NOMO-1 treated with dmso at 0.1 percent for 144 hours (cell line): ENCODE results near the gene NUFIP1.
"Not testable (repeated sequence)": the region's sequence is repeated elsewhere in the genome, so short reads cannot be mapped to it uniquely, and the experiment has no call there.

ENCODE experiments used
- DNase-seq: peaks from one replicate; lab custom pipeline; 2025; ENCODE audit not compliant: unreplicated experiment; lab: John Stamatoyannopoulos, UW

NUFIP1 gene

DNA sequence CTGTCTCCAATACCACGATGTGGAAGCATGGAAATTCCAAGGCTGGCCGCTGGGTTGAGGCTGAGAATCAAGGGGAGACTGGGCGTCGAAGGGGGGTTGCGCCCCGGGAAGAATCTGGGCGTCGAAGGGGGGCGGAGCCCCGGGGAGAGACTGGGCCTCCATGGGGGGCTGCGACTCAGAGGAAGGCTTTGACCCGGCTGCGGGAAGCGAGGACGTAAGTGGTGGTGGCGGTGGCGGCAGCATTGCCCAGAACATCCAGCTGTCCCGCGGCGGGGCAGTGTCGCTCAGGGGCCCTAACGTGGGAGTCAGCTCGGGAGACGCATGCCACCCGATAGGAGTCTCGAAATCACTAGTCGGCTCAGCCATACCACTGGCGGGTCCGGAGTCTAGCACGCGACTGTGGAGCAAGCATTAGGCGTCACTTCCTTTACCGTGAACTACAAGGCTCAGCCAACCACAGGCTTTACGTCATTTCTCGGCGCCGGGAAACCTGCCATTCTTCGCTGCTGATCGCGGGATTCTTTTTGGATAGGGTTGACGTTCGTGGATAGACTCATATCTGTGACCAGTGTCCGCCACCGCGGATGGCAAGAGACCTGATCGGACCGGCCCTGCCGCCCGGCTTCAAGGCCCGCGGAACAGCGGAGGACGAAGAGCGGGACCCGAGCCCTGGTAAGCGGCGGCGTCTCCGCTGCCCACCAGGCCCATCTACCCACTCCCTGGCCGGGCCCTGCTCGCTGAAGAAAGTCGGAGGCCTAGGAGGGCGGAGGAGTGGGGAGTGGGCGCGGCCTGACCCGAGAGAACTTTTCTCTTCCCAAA, at the start of gene NUFIP1, which contains the start of gene GPALPP1:
NUFIP1 (minus strand) TSS at position 401 of the 819 bp plus-strand sequence; CDS start at position 366, 35 bp downstream.
GPALPP1 (plus strand) TSS at position 468 of the 819 bp plus-strand sequence; CDS start at position 585, 117 bp downstream.
- DNase-seq, result peak; percentile 79

DNA sequence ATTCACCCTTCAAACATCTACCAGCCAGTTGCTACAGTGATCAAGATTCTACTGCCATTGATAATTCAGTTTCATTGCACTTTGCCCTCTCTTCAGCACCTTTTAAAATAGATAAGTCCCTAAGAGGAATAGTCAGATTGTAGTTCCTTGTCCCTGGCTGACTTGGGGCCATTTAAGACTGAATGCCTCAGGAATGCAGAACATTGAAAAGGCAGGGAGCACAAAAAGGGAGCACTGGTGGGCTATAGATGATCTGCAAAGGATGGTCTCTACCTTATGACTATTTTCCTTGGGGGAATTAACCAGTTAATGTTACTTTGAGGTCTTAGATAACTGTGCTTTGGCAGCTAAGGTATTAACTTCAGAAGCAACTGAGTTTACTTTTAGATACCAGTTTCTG, 46.9 kb upstream of the NUFIP1 start:
- no peak for DNase-seq

DNA sequence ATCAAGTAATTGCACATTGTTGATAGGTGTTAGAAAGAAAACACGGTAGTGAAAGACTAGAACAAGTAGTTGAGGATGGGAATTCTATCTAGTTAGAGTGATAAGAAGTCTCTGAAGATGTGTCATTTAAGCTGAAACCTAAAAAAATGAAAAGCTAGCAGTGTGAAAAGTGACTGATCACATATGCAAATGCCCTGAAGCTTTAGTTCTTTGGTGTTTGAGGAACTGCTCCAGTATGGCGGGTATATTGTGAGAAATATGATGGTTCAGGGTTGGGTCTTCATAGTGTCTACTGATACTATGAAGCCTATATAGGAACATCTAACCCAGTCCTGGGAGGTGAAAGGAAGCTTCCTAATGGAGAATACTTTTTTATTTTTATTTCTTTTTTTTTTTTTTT, 45.1 kb upstream of the NUFIP1 start:
- no peak for DNase-seq

DNA sequence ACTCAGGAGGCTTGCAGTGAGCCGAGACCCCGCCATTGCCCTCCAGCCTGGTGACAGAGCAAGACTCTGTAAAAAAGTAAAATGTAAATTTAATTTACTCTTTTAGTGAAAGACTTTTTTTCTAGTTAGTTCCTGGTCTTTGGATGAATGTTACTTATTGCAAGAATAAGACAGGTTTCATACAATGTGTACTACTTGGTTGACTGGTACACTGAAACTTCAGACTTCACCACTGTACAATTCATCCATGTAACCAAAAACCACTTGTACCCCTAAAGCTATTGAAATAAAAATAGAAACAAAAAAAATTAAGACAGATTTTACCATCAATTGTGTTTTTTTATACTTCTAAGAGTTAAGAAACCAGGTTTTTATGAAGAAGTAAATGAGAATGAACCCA, 35.6 kb upstream of the NUFIP1 start:
- no peak for DNase-seq

DNA sequence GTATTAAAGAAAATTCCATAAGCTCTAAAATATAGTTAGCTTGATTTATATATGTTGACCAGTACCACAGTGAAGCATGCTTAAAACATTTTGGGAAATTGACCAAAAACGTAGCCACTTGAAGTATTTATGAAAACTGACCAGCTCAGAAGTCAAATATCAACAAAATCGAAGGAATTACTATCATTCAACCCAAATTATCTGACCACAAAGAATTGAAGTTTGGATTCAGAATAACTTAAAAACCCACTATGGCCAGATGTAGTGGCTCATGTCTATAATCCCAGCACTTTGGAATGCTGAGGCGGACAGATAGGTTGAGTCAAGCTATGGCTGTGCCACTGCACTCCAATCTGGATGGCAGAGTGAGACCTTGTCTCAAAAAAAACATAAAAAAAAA, 32.0 kb upstream of the NUFIP1 start:
- no peak for DNase-seq

DNA sequence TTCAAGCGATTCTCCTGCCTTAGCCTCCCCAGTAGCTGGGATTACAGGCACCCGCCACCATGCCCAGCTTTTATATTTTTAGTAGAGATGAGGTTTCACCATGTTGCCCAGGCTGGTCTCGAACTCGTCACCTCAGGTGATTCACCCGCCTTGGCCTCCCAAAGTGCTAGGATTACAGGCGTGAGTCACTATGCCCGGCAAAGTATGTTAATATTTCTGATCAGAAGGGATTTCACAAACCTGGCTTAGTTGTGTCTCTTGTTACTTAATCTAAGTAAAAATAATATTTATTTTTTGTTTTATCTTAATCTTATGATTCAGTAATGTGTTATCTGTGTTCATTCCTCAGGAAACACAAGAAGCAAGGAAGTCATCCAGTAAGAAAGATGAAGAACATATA, 30.7 kb upstream of the NUFIP1 start:
- not testable (repeated sequence) for DNase-seq

DNA sequence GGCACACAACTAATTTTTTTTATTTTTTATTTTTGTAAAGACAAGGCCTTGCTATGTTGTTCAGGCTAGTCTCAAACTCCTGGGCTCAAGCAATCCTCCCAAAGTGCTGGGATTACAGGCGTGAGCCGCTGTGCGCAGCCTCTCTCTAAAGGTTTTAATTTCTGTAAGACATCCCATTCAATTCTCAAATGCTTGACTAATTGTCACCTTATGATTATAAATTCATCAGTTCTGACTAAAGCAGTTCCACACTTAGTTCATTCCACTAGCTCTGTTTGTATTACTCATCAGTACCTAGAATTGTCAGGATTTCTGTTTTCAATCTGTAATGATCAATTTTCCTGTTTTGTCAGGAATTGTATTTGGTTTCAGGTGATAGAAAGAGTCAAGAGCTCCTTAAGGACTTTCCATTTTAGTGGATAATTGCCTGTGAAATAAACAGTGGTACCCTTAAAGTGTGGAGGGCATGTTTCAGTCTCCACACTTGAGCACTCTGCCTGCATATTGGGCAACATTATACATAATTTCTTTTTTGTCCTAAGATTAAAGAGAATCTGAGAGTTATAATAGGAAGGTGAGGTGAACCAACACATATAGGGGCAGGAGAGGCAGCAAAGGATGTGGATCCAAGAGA, 27.6 kb upstream of the NUFIP1 start:
- no peak for DNase-seq

DNA sequence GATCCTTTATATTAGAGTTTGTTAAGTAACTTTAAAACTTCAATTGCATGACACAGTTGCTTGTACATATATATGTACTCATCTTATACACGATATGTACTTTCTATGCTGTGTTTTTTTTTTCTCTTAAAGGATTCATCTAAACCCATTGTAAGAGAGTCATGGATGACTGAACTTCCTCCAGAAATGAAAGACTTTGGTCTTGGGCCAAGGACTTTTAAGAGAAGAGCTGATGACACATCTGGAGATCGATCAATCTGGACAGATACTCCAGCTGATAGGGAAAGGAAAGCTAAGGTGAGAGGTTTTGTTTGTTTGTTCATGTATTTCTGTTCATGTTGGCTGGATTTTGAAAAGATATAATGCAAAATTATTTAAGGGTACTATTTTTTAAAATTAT, 26.0 kb upstream of the NUFIP1 start:
- DNase-seq, result no peak

DNA sequence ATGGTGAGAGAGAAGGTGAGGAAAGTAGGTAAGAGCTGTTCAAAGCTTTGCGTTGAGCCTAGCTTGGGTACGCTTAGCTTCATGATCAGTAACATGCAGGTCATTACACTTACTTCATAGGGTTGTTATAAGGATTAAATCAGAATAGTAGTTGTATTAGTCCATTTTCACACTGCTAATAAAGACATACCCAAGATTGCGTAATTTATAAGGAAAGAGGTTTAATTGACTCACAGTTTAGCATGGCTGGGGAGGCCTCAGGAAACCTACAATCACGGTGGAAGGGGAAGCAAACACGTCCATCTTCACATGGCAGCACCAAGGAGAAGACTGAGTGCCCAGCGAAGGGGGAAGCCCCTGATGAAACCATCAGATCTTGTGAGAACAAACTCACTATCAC, 21.9 kb upstream of the NUFIP1 start:
- no peak for DNase-seq

DNA sequence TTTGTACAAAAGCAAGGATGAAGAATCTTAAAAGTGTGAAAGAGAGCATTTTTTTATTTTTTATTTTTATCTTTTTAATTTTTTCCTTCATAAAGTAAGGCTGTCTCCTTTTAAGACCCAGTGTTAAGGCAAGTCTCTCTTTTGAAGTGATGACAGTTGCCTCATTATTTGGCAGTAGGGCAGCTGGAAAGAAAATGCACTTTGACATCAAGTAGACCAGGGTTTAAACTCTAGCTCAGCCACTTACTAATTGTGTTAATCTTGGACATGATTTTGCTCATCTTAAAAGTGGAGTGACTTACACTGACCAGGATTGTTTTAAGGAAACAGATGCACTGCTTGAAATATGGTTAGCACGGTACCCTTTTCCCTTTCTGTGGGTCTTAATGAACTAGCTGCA, 18.6 kb upstream of the NUFIP1 start:
- no peak for DNase-seq

DNA sequence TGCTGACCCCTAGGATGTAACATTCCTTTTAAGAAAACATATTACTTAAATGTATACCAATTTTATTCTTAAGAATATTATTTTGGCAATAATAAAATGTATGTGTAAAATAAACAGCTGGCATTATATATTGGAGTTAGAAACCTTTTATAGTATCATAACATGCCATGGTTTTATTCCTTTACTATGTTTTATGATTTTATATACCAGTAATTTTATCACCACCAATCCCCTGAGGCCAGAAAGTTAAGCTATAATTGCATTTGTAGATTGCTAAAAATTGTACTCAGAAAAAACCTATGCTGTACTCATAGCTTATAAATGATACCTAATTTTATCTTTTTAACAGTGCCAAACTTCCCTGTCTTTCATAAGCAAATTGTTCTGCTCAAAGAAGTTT, 18.0 kb upstream of the NUFIP1 start:
- DNase-seq, result no peak

DNA sequence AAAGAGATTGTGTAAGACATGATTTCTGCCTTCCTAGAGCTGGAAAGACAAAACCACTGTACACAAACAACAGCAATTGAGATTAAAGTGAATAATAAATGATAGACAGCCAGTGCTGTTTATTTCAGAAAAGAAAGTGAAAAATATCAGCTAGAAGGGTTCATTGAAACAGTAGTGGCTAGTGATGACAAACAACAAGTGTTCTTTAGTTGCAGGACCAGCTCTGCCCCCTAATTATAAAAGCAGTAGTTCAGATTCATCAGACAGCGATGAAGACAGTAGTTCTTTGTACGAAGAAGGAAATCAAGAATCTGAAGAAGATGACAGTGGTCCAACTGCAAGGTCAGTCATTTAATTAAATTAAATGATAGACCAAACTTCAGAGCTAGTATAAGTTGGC, 14.8 kb upstream of the NUFIP1 start:
- no peak for DNase-seq

DNA sequence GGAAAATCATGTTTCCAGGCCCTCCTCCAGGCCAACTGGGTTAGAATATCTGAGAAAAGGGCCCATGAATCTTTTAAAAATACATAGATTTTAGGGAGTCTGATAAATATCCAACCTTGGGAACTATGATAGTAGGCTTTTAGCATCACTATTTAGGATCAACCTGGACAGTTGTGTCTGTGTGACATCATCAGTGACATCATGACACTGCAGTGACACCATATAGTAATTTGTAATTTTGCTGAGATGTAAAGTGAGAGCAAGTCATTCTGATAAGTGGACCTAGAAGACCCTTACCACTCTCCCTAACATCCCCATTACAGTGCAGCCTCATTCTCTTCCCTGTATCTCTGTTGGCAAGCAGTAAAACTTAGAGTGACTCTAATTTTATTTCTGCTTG, 14.1 kb upstream of the NUFIP1 start:
- DNase-seq, result no peak

DNA sequence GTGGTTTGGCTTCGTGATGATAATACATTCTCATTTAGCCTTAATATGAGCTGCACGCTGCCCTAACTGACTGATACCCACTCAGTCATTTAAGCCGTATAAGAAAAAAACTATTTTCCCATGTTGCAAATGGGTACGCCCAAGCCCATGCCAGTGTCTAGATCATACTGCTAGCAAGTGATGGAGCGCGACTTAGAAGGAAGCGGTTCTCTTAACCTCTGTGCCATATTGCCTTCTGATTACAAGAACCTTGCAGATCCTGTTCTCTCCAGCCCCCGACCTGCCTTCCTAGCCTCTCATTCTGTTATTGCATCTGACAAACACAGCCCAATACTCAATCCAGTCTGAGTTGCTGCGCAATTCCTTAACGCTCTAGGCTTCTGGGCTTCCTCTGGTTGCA, 670 bp upstream of the NUFIP1 start:
- no peak for DNase-seq

DNA sequence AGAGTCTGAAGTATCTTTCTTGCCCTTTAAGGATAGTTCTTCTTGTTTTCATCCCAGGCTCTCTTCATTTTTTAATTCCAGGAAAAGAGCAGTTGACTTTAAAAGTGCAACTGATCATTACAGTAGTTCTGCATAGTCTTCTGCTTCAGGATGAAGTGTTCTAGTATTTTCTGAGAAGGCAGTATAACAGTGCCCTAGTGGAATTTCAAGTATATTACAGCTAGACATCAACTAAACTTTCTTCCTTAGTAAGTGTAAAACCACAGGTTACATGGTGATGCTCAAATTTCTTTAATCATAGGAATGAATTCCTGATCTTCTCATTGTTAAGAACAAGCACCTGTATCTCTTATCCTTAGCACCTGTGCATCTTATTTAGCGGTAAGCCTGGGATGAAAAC, 10.9 kb downstream of the NUFIP1 start:
- no peak for DNase-seq

DNA sequence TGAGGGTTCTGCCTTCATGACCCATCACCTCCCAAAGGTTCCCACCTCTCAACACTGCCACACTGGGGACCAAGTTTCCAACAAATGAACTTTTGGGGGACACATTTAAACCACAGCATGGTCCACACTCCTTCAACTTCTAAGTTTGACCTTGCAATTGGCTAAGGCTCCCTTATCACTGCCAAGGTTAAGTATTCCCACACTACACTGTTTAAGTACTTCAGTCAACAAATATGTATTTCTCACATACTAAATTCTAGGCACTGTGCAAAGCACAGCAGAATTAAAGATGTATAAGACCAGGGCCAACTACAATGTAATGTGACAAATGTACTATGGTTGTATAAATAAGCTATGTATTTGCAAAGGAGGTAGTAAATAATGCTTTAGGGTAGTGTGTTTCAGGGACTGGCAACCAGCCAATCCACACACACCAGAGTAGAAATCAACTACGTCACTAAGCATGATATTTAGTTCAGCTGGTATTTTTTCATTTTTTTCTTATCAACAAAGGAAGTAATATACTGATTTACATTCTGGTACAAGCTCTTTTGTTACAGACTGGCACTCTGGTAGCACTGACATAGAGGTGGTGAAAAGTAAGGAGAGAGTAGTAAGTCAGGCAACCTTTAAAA, 12.2 kb downstream of the NUFIP1 start:
- no peak for DNase-seq

DNA sequence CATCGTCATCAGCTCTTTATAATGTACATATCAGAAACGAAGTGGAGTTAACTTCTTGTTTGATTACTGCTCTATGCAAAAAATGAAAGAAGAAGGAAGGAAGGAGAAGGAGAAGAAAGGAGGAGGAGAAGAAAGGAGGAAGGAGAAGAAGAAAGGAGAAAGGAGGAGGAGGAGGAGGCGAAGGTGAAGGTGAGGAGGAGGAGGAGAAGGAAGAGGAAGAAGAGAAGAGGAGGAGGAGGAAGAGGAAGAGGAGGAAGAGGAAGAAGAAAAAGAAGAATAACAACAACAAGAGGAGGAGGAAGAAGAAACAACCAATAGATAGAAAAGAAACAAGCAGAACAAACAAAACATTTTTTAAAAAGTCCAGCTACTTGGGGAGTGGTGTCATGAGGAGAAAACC, 13.1 kb downstream of the NUFIP1 start:
- DNase-seq, result no peak

DNA sequence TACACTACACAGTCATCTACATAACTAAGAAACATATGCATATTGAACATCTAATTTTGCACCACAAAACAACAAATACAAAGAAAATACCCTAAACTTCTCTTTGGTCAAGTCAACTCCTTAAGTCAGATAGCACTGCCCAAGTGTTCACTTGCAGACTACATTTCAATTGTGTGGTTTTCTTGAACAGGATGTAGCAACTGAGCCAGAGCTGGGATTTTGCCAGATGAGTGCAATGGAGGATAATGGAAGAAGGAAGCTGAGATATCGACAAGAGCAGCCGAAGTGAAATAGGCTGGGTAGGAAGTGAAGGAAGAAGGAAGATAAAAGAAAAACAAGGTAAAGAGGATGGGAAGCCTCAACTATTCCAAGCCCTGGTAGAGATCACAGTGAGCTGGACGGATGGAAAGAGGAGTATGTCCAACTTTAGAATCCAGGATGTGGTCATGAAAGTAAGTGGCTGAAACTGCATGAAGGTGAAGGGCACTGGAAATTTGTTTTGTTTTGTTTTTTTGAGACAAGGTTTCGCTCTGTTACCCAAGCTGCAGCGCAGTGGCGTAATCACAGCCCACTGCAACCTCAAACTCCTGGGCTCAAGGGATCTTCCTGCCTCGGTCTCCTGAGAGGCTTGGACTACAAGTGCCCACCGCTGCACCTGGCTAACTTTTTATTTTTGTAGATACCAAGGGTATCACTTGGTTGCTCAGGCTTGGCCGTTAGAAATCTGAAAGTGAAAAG, 15.0 kb downstream of the NUFIP1 start:
- no peak for DNase-seq

DNA sequence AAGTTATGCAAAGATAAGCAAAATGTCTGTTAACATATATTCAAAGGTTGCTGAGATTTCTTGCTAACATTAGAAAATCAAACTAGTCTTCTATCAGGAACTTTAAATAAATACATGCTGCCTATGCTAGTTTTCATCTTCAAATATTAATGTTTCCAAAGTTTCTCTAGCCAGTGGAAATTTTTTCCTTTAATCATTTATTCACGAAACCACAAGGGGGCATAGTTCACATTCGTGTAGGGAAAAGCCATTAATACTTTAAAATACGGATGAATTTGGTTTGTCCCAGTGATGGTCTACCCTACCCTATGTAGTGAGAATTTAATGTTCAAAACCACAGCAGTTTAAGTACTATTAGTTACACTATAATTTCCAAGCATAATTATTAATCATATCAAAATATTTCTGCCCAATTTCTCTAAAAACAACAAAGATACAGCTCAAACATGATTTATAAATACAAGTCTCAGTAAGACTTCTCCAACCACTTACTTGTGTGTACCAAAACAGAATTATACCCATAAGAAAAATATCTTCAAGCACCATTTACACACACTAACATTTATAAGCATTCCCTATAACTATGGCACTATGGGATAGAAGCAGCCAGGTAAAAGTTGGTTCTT, 16.2 kb downstream of the NUFIP1 start:
- no peak for DNase-seq

DNA sequence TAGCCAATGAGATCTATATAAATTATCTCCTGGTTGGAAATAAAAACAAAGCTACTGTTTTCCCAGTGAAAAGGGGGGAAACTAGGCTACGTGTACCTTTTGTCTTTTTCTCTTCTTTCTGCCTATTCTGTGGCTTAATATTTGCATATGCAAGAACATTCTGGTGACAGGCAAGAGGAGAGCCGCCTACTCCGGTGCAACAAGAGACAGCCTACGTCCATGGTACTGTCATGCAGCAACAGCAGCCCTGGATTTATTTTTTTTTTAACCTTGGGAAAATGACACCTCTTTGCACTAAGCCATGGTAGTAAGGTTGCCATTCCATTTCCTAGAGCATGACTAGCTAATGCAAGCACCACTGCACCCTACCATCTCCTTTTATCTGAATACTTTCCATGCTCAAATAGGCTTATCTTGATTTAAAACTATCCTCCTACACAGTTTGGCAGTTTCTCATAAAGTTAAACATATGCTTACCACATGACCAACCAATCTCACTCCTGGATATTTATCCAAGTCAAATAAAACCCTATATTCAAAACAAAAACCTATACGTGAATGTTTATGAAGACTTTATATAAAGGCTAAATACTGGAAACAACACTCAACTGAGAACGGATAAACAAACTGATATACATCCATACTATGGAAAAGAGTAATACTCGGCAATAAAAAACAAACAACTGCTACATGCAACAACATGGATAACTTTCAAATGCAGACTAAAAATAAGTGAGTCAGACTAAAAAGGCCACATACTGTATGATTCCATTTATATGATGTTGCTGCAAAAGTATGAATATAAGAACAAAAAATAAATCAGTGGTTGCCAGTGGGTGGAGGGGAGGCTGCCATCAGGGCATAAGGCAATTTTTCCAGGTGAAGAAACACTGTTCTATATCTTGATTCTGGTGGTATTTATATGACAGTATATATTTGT, 17.3 kb downstream of the NUFIP1 start:
- DNase-seq, result no peak
